Stimulated activated naive CD8-positive, alpha-beta T cell treated with anti-CD3 and anti-CD28 coated beads, Interleukin-15, Interleukin-2, amounts not matched to agents 100 ng/mL and 50 ng/mL, for 24 hours (primary cell): ENCODE results near the gene KIF26B.

Source experiments
- H3K27ac Mint-ChIP-seq: one replicate; pipeline ENCODE4 v1.8.0; 2021; ENCODE audit warnings: mild to moderate bottlenecking, mixed read lengths
- H3K27me3 Mint-ChIP-seq: one replicate; pipeline ENCODE4 v1.8.0; 2021; ENCODE audit warnings: mixed read lengths
- H3K36me3 Mint-ChIP-seq: one replicate; pipeline ENCODE4 v1.8.0; 2021; ENCODE audit warnings: low read depth, mixed read lengths
- H3K4me1 Mint-ChIP-seq: one replicate; pipeline ENCODE4 v1.8.0; 2021; ENCODE audit warnings: low read depth, mixed read lengths
- H3K4me3 Mint-ChIP-seq: one replicate; pipeline ENCODE4 v1.8.0; 2021; ENCODE audit warnings: mild to moderate bottlenecking, mixed read lengths
- H3K9me3 Mint-ChIP-seq: one replicate; pipeline ENCODE4 v1.8.0; 2021; ENCODE audit warnings: mixed read lengths

KIF26B gene

DNA sequence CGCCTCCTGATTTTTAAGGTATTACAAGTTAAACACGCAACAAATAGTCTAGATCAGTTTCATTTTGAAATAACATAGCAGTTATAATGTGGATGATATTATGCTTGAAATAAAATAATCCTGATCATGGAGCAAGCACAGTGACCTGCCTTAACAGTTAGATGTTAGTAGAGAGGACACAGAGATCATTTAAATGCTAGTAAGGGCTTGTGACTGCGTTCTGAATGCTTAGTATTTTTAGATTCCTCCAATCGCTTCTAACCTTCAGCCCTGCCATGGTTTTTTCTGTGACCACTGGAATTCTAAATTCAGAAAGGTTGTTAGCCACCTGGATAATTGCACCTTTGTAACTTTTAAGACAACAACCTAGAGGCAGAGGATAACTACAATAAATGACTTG is 46.4 kb downstream of the KIF26B start:
- H3K27me3 Mint-ChIP-seq, result peaks cover 15% of the 10 kb centered on the region
- no peak overlapping the region for H3K27ac Mint-ChIP-seq
- H3K4me3 Mint-ChIP-seq, result no peak overlapping the region
- H3K9me3 Mint-ChIP-seq, result peaks cover under 1% of the 10 kb centered on the region
- H3K4me1 Mint-ChIP-seq, result peaks cover 3% of the 10 kb centered on the region
- no peaks in the 10 kb centered on the region for H3K36me3 Mint-ChIP-seq

- Mint-ChIP-seq H3K4me3 (no peak overlapping the region), H3K4me1 (peaks cover 3% of the 10 kb centered on the region), H3K9me3 (peaks cover 5% of the 10 kb centered on the region), H3K27ac (no peak overlapping the region), H3K36me3 (no peaks in the 10 kb centered on the region), H3K27me3 (peaks cover 15% of the 10 kb centered on the region)
These were observed 47.0 kb downstream of the KIF26B start for GRCh38 chr1:245201827-245202226.

- no peaks in the 10 kb centered on the region for H3K4me1 Mint-ChIP-seq
- H3K27ac Mint-ChIP-seq, result no peak overlapping the region
- H3K36me3 Mint-ChIP-seq, result no peaks in the 10 kb centered on the region
- peaks cover 2% of the 10 kb centered on the region for H3K27me3 Mint-ChIP-seq
- H3K9me3 Mint-ChIP-seq, result peaks cover 18% of the 10 kb centered on the region
- H3K4me3 Mint-ChIP-seq, result no peak overlapping the region
These were observed 50.6 kb downstream of the KIF26B start for GRCh38 chr1:245205396-245205795.

- H3K4me1 Mint-ChIP-seq, result no peaks in the 10 kb centered on the region
- peaks cover 18% of the 10 kb centered on the region for H3K9me3 Mint-ChIP-seq
- no peaks in the 10 kb centered on the region for H3K27me3 Mint-ChIP-seq
- no peak overlapping the region for H3K4me3 Mint-ChIP-seq
- no peaks in the 10 kb centered on the region for H3K36me3 Mint-ChIP-seq
- no peak overlapping the region for H3K27ac Mint-ChIP-seq
These were observed 51.1 kb downstream of the KIF26B start for GRCh38 chr1:245205864-245206263.

DNA sequence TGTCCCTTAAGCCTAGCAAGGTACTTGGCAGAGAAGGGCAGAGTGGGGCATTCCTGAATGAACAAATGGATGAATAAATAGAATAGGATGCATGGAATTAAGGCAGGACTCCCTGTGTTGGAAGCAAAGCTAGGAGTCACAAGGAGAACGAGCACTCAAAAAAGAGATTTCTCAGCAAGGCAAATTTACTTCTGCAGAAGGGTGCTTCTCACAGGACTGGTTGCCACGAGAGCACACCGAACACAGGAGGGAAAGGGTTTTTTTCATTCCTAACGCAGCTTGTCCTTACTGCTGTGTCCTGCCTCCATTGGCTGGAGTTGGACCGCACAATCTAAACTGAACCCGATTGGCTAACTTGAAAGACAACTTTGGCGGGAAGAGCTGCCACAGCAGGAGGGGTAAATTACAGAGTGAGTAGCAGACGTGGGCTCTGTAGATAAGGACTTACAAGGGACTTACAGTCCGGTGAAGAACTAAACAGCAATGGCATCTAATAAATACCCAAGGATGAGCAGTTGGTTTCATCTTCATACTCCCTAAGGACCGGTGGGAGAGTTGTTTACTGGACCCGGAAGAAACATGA is 52.4 kb downstream of the KIF26B start:
- Mint-ChIP-seq H3K36me3 (no peaks in the 10 kb centered on the region), H3K27ac (no peak overlapping the region), H3K27me3 (no peaks in the 10 kb centered on the region), H3K9me3 (peaks cover 18% of the 10 kb centered on the region), H3K4me1 (no peaks in the 10 kb centered on the region), H3K4me3 (no peak overlapping the region)

DNA sequence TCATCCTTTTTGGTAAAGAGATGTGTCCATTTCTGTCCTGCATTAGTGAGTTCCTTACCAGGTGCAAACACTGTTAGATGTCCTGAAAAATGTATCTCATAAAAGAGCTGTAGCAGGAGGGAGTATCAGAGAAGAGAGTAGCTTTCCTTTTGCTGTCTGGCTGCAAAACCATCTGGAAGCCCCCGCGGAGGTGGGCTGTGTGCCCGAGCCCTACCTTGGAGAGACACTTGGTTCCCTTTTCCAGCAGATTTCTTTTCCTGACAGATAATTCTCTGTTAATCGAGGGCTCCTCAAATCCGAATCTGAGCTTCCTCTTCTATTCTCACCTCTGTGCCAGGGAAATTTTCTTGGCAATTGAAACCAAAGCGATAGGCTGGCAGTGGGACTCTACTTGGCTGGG is 53.0 kb downstream of the KIF26B start:
- Mint-ChIP-seq H3K27ac (no peak overlapping the region), H3K9me3 (peaks cover 18% of the 10 kb centered on the region), H3K4me3 (no peak overlapping the region), H3K27me3 (no peaks in the 10 kb centered on the region), H3K36me3 (no peaks in the 10 kb centered on the region), H3K4me1 (no peaks in the 10 kb centered on the region)

- no peaks in the 10 kb centered on the region for H3K4me1 Mint-ChIP-seq
- H3K27me3 Mint-ChIP-seq, result no peaks in the 10 kb centered on the region
- no peaks in the 10 kb centered on the region for H3K36me3 Mint-ChIP-seq
- H3K9me3 Mint-ChIP-seq, result peaks cover 18% of the 10 kb centered on the region
- no peak overlapping the region for H3K27ac Mint-ChIP-seq
- no peak overlapping the region for H3K4me3 Mint-ChIP-seq
These were observed 55.1 kb downstream of the KIF26B start for GRCh38 chr1:245209658-245210435.

- Mint-ChIP-seq H3K27ac (no peak overlapping the region), H3K27me3 (no peaks in the 10 kb centered on the region), H3K4me3 (no peak overlapping the region), H3K36me3 (no peaks in the 10 kb centered on the region), H3K9me3 (peaks cover 17% of the 10 kb centered on the region), H3K4me1 (no peaks in the 10 kb centered on the region)
These were observed 56.4 kb downstream of the KIF26B start for GRCh38 chr1:245211035-245211749.

DNA sequence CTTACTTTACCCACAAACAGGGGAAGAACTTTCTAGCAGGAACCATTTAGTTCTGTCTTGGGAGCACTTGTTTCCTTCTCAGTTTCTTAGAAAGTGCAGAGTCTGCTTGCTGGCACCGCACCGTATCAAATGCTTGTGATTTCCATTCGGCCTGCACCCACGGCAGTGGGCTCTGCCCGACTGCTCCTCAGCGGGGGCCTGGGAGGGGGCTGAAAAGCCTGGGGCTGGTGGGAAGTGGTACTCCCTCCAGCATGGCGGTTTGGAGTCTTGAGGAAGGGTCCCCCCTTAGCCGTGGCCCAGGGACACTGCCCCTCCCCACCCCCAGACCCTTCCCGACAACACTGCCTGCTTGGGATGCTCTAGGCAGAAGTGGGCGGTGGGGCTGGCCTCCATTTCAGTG is 57.0 kb downstream of the KIF26B start:
- Mint-ChIP-seq H3K9me3 (peaks cover 13% of the 10 kb centered on the region), H3K4me1 (no peaks in the 10 kb centered on the region), H3K4me3 (no peak overlapping the region), H3K36me3 (no peaks in the 10 kb centered on the region), H3K27me3 (no peaks in the 10 kb centered on the region), H3K27ac (no peak overlapping the region)

DNA sequence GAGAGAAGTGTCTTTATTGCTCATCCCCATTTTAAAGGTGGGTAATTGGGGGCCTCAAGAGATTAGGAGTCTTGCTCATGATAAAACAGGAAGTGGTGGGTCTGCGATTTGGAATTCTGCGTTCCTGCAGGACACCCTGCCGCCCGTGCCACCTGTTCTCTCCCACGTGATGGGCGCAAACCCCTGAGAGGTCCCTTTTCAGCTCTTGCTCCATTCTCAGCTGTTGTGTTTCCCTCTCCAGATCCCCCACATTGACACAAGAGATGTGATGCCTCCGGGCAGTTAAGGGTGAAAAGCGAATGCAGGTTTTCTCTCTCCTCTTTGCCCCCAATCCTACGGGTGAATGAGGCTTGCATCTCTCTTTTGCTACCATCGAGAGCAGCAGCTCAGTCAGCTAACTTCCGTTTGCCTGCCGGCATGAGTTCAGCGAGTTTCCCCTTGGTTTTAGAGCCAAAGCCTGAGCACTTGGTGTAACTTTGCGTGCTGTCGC is 57.5 kb downstream of the KIF26B start:
- Mint-ChIP-seq H3K27me3 (no peaks in the 10 kb centered on the region), H3K36me3 (no peaks in the 10 kb centered on the region), H3K4me1 (no peaks in the 10 kb centered on the region), H3K27ac (no peak overlapping the region), H3K4me3 (no peak overlapping the region), H3K9me3 (peaks cover 8% of the 10 kb centered on the region)

GRCh38 chr1:245213066-245213831 is 58.5 kb downstream of the KIF26B start:
- H3K27me3 Mint-ChIP-seq, result no peaks in the 10 kb centered on the region

DNA sequence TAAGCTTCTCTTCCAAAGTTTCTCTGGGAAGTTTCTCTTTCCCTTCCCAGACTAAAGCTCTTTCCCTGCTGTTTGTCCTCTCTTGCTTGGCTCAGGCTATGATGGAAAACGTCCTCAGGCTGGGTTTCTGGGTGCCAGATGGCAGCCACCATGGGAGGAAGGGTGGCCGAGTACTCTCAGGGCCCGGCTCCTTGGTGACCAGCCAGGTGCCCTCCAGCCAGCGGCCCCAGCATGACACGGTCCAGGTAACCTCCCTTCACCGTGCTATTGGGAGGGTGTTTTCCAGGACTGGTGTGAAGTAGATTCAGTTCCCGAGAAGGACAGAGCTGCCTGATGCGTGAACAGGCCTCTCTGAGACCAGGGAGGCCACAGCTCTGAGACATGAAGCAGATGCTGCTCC is 60.3 kb downstream of the KIF26B start:
- Mint-ChIP-seq H3K4me1 (no peaks in the 10 kb centered on the region), H3K27ac (no peak overlapping the region), H3K4me3 (no peak overlapping the region), H3K9me3 (no peaks in the 10 kb centered on the region), H3K27me3 (no peaks in the 10 kb centered on the region), H3K36me3 (no peaks in the 10 kb centered on the region)

More at GRCh38 chr1:245213066-245213831, 58.5 kb downstream of the KIF26B start:
- Mint-ChIP-seq H3K4me3 (no peak overlapping the region), H3K4me1 (no peaks in the 10 kb centered on the region), H3K9me3 (no peaks in the 10 kb centered on the region), H3K36me3 (no peaks in the 10 kb centered on the region), H3K27ac (no peak overlapping the region)

- H3K27ac Mint-ChIP-seq, result no peak overlapping the region
- H3K9me3 Mint-ChIP-seq, result no peaks in the 10 kb centered on the region
- no peaks in the 10 kb centered on the region for H3K4me1 Mint-ChIP-seq
- H3K27me3 Mint-ChIP-seq, result peaks cover 5% of the 10 kb centered on the region
- no peaks in the 10 kb centered on the region for H3K36me3 Mint-ChIP-seq
- no peak overlapping the region for H3K4me3 Mint-ChIP-seq
These were observed 61.8 kb downstream of the KIF26B start for GRCh38 chr1:245216366-245217115.
